SU-DHL-6 (cell line): ENCODE measurements around the gene USF2.

ENCODE experiments used
- CTCF ChIP-seq: fragments of 200-600 bp; sonication (generic); IDR thresholded peaks from one replicate; pipeline ENCODE4 v1.5.1; 2017; ENCODE audit warnings: antibody characterized with exemption, mild to moderate bottlenecking, low read length, moderate library complexity; ENCODE audit not compliant: insufficient read depth, poor library complexity, severe bottlenecking
- EZH2phosphoT487 ChIP-seq: fragments of 200-600 bp; sonication (generic), shearing (Covaris generic); conservative IDR thresholded peaks from 2 replicates; pipeline ENCODE4 v1.6.1; 2018; ENCODE audit warnings: mild to moderate bottlenecking, antibody characterized with exemption, low read length, moderate library complexity, mixed read lengths

- TF ChIP-seq CTCF (no peak), EZH2phosphoT487 (no peak)
Measured at GRCh38 chr19:35288906-35289305, 20.1 kb downstream of the USF2 start.
